Stimulated activated naive CD4-positive, alpha-beta T cell (primary cell): ENCODE measurements around the gene PIGX.

ENCODE experiments used
- DNase-seq, 6 experiments: peaks; one replicate each; lab custom pipeline; 2025; lab: John Stamatoyannopoulos, UW

Gene PIGX

DNA sequence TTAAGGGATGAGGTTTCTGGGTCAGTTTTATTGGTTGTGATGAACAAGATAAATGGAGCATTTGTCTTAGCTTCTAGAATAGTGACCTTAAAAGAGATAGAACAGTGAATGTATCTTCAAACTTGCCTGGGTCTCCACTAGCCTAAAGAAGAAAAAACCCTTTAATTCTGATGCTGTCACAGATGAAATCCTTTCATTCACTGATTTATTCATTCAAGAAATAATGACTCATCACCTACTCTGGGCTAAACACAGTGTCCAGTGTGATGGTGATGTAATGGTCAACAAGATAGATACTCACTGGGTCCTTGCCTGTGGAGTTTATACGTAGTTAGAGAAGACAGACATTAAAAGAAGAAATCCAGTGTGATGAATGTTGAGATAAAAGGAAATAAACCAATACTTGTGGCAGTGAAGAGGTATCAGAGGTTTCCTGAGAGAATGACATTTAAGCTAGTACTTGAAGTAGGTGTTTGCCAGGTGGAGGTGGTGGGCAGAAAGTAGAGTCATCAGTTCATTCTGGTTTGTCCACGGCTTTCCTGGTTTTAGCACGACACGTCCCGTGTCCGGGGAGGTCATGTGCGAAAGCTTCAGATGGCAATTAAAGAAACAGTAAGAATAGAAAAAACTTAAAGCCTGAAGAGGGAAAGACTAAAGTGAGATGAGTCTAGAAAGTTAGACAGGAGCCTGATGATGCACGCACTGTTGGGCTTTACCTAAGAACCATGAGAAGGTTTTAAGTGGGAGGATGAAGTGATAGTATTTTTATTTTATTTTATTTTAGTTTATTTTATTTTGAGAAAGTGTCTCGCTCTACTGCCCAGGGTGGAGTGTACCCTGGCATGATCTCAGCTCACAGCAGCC, 45.9 kb downstream of the PIGX start:
- DNase-seq = no peak

GRCh38 chr3:196763179-196763578, 51.0 kb downstream of the PIGX start:
- DNase-seq = no peak

GRCh38 chr3:196765454-196765853, 53.3 kb downstream of the PIGX start:
- DNase-seq = no peak

DNA sequence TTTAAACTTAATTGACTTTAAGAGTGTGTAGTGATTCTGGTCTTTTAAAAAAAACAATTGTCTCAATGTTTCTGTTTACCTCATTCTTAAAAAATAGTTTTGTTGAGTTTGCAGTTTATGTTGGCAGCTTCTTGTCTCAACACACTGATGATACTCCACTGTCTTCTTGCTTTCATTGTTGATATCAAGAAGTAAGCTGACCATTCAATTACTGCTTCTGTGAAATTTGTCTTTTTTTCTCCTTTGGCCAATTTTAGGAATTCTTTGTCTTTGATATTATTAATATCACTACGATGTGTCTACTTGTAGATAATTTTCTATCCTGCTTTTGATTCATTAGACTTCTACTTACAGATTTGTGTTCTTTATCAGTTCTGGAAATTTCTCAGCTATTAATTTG, 58.9 kb downstream of the PIGX start:
- no peak for DNase-seq

DNA sequence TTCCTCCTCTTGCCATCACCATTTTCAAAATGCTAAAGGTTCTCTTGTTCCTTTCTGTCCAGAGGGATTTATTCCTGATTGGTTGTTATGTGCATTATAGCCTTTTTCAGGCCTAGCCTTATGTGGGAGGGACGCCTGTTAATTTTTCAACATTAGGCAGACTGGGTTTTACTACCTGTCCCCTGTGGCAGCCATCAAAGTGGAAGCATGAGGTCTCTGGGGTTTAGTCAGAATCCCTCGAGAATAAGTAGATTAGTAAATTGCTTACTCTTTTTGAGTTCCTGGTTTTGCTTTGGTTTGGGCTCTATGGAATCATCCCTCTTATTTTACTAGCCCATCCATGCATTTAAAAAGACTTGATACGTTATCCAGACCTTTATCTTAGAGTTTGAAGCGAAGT, 59.9 kb downstream of the PIGX start:
- no peak for DNase-seq

GRCh38 chr3:196772897-196773296, 60.7 kb downstream of the PIGX start:
- DNase-seq = no peak

DNA sequence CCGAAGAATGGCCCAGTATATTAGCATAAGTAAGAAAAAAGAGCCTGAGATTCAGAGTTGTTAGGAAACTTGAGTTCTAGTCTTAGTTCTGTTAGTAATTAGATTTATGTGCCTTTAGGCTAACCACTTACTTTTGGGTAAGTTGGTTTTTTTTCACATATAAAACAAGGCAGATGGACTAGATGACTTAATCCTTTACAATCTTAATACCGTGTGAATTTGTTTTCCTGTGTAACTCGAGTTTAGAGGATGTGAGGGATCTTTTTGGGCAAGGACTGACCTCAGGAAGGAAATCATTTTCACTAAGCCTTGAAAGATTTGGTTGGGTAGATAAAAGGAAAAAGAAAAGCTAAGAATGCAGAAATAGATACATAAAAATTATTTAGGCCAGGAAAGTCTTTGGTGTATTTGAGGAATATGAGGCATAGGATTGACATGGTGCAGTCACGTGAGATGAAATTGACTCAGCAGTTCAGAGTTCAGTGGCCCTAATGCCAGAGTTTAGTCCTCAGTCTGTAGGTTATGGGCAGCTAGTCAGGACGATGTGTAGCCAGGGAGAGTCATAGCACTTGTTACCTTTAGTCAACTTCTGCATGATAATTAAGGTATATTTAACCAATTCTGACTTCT, 62.1 kb downstream of the PIGX start:
- no peak for DNase-seq

DNA sequence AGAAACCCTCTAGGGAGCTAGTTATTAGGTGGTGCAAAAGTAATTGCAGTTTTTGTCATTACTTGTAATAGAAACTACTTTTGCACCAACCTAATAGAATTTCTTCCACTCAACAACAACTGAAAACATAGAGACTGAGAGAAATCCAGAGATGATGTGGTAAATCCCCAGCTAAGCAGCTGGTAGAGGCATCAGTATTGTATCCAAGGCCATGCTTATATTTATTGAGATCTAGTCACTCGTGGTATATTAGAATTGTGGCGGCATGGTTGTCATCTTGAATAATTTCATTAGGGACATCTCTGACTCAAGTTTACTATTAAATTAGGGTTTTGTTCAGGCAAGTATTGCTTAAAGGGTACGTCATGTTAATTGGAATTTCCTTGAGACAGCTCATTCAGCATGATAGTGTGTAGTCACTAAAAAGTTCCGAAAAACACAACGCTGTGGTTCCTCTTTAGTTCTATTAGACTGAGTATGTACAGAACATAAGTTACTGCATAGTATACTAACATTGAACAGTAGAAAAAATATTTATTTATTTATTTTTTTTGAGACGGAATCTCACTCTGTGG, 62.8 kb downstream of the PIGX start:
- DNase-seq = no peak

DNA sequence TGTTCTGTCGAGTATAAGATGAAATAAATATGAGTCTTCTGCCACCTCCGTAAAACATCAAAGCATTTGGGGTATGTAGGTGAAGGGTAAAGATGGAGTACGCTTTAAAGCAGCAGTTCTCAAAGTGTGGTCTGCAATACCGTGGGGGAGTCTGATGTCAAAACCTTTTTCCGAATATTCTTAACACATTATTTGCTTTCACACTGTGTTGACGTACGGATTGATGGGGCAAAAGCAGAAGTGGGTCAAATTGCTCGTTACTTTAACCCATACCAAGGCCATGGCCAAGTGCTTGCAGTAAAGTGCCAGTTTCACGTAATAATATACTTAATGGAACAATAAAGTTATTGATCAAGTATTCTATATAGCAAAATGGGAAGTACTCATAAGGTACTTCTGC, 63.8 kb downstream of the PIGX start:
- no peak for DNase-seq

DNA sequence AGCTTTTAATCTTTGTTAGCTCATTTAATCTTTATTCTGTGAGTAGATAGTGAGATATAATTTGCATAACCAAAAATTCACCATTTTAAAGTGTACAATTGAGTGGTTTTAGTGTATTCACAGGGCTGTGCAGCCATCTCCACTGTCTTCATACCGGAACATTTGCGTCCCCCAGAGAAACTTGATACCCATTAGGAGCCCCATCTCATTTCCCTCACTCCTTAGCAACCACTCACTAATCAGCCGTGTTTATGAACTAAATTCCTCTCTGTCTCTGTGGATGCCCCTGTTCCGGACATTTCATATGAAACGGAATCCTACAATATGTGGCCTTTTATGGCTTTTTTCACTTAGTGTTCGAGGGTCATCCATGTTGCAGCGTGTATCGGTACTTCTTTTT, 65.7 kb downstream of the PIGX start:
- DNase-seq = no peak

DNA sequence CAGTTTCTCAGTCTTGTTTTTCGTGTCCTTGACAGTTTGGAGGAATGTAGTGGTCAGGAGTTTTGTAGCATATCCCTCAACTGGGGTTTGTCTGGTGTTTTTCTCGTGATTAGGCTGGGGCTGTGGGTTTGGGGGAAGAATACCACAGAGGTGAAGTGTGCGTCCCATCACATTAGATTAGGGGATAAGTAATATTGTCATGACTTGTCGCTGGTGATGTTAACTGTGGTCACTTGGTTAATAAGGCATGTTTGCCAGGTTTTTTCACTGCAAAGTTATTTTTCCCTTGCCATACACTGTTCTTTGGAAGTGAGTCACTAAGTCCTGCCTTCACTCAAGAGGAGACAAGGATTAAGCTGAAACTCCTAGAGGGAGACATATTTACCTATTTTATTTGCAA, 66.6 kb downstream of the PIGX start:
- DNase-seq = no peak

DNA sequence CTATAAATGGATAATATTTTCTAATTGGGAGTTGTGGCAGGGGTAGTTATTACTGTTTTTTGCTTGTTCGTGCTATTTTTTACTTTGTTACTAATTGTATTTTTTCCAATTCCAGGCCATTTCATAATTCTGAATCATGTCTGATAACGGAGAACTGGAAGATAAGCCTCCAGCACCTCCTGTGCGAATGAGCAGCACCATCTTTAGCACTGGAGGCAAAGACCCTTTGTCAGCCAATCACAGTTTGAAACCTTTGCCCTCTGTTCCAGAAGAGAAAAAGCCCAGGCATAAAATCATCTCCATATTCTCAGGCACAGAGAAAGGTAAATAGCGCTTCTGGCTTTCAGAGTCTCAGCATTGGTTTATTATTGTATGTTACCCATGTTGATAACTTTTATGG, 70.3 kb downstream of the PIGX start:
- no peak for DNase-seq
